H9 (cell line): ENCODE data around the gene OR6B2. TPM values are rescaled to one million over a fixed set of nuclear protein-coding genes. Genes with fewer than 3 reads are reported as not detected.

Experiments
- DNase-seq: peaks from one replicate; pipeline ENCODE4 v3.0.0-alpha.2; 2017
- H2AFZ ChIP-seq: one replicate; pipeline ENCODE4 v1.6.1; 2013; ENCODE audit warnings: mild to moderate bottlenecking, low read length, control low read depth, moderate library complexity
- H2AK5ac ChIP-seq: 2 replicates; pipeline ENCODE4 v1.6.1; 2013; ENCODE audit warnings: low read length, control low read depth, mixed read lengths; ENCODE audit not compliant: insufficient read length
- H2BK120ac ChIP-seq: one replicate; pipeline ENCODE4 v1.6.1; 2013; ENCODE audit warnings: low read depth, mild to moderate bottlenecking, low read length, control low read depth, inconsistent platforms; ENCODE audit not compliant: poor library complexity, severe bottlenecking
- H2BK12ac ChIP-seq: 2 replicates; pipeline ENCODE4 v1.6.1; 2013; ENCODE audit warnings: low read length, control low read depth, mixed read lengths, low read depth; ENCODE audit not compliant: insufficient read length
- H2BK15ac ChIP-seq: 2 replicates; pipeline ENCODE4 v1.6.1; 2013; ENCODE audit warnings: low read depth, low read length, control low read depth
- H2BK20ac ChIP-seq: one replicate; pipeline ENCODE4 v1.6.1; 2013; ENCODE audit warnings: low read depth, mild to moderate bottlenecking, low read length, control low read depth, inconsistent platforms; ENCODE audit not compliant: poor library complexity, severe bottlenecking
- H2BK5ac ChIP-seq: 2 replicates; pipeline ENCODE4 v1.6.1; 2013; ENCODE audit warnings: low read length, control low read depth, mixed read lengths; ENCODE audit not compliant: insufficient read length
- H3K14ac ChIP-seq: 2 replicates; pipeline ENCODE4 v1.6.1; 2013; ENCODE audit warnings: low read length, control low read depth; ENCODE audit not compliant: insufficient read depth
- H3K18ac ChIP-seq: 2 replicates; pipeline ENCODE4 v1.6.1; 2013; ENCODE audit warnings: low read depth, mild to moderate bottlenecking, mixed read lengths, low read length, control low read depth; ENCODE audit not compliant: insufficient read length
- H3K23ac ChIP-seq: 2 replicates; pipeline ENCODE4 v1.6.1; 2013; ENCODE audit warnings: low read length, control low read depth, mixed read lengths, low read depth; ENCODE audit not compliant: insufficient read length
- H3K23me2 ChIP-seq: 2 replicates; pipeline ENCODE4 v1.6.1; 2013; ENCODE audit warnings: low read depth, mild to moderate bottlenecking, mixed read lengths, low read length, control low read depth; ENCODE audit not compliant: insufficient read length, poor library complexity, severe bottlenecking
- H3K27ac ChIP-seq: 2 replicates; pipeline ENCODE4 v1.5.1; 2013; ENCODE audit warnings: low read length, control low read depth, mixed read lengths, low read depth; ENCODE audit not compliant: insufficient read length
- H3K27me3 ChIP-seq: 2 replicates; pipeline ENCODE4 v1.6.1; 2013; ENCODE audit warnings: low read length, control low read depth, inconsistent platforms; ENCODE audit not compliant: insufficient read depth
- H3K4ac ChIP-seq: 2 replicates; pipeline ENCODE4 v1.6.1; 2013; ENCODE audit warnings: low read depth, mild to moderate bottlenecking, control low read depth, inconsistent platforms, low read length, moderate library complexity
- H3K4me1 ChIP-seq: 2 replicates; pipeline ENCODE4 v1.6.1; 2013; ENCODE audit warnings: low read length, control low read depth, inconsistent platforms; ENCODE audit not compliant: insufficient read depth
- H3K4me2 ChIP-seq: 2 replicates; pipeline ENCODE4 v1.6.1; 2013; ENCODE audit warnings: low read length, control low read depth, mixed read lengths; ENCODE audit not compliant: insufficient read length, insufficient read depth
- H3K56ac ChIP-seq: 2 replicates; pipeline ENCODE4 v1.6.1; 2013; ENCODE audit warnings: low read depth, mild to moderate bottlenecking, mixed read lengths, low read length, control low read depth; ENCODE audit not compliant: insufficient read length
- H3K79me1 ChIP-seq: 2 replicates; pipeline ENCODE4 v1.6.1; 2013; ENCODE audit warnings: low read depth, mild to moderate bottlenecking, moderate library complexity, low read length, control low read depth, inconsistent platforms; ENCODE audit not compliant: insufficient read depth, poor library complexity, severe bottlenecking
- H3K79me2 ChIP-seq: 2 replicates; pipeline ENCODE4 v1.6.1; 2013; ENCODE audit warnings: low read length, control low read depth, inconsistent platforms; ENCODE audit not compliant: insufficient read depth
- H3K9ac ChIP-seq: 2 replicates; pipeline ENCODE4 v1.6.1; 2013; ENCODE audit warnings: low read length, control low read depth, mixed read lengths; ENCODE audit not compliant: insufficient read length; ENCODE audit errors: extremely low read depth
- H3K9me3 ChIP-seq: one replicate; pipeline ENCODE4 v1.6.1; 2013; ENCODE audit warnings: low read depth, low read length, inconsistent platforms; ENCODE audit not compliant: control insufficient read depth
- H3T11ph ChIP-seq: one replicate; pipeline ENCODE4 v1.6.1; 2013; ENCODE audit warnings: mild to moderate bottlenecking, low read length, control low read depth, inconsistent platforms
- H4K20me1 ChIP-seq: one replicate; pipeline ENCODE4 v1.6.1; 2013; ENCODE audit not compliant: control insufficient read depth, insufficient read length, insufficient read depth
- H4K5ac ChIP-seq: 2 replicates; pipeline ENCODE4 v1.6.1; 2013; ENCODE audit warnings: low read depth, mild to moderate bottlenecking, mixed read lengths, low read length, control low read depth; ENCODE audit not compliant: insufficient read length
- H4K8ac ChIP-seq: replicated peaks from 2 replicates; pipeline ENCODE4 v1.6.1; 2013; ENCODE audit warnings: low read length, control low read depth, mixed read lengths, low read depth; ENCODE audit not compliant: insufficient read length
- H4K91ac ChIP-seq: 2 replicates; pipeline ENCODE4 v1.6.1; 2013; ENCODE audit warnings: low read depth, mild to moderate bottlenecking, moderate library complexity, mixed read lengths, low read length, control low read depth; ENCODE audit not compliant: insufficient read length
- H3K27ac Mint-ChIP-seq, 3 experiments: 2 replicates in 2 of 3; 3 replicates in 1 of 3; pipeline ENCODE4 v1.8.0; 2020 to 2021; ENCODE audit warnings: mixed read lengths in 3 of 3, mild to moderate bottlenecking in 1 of 3, moderate library complexity in 1 of 3
- H3K27me3 Mint-ChIP-seq: 2 replicates; pipeline ENCODE4 v1.8.0; 2021; ENCODE audit warnings: low read depth, mild to moderate bottlenecking, moderate library complexity, mixed read lengths
- H3K36me3 Mint-ChIP-seq, 3 experiments: 2 replicates in 2 of 3; 3 replicates in 1 of 3; pipeline ENCODE4 v1.8.0; 2020 to 2021; ENCODE audit warnings: low read depth in 3 of 3, mixed read lengths in 3 of 3; ENCODE audit not compliant: insufficient read depth in 1 of 3
- H3K4me1 Mint-ChIP-seq, 2 experiments: 2 replicates each; pipeline ENCODE4 v1.8.0; 2020; ENCODE audit warnings: mixed read lengths in 2 of 2
- H3K4me3 Mint-ChIP-seq, 2 experiments: 2 replicates in 1 of 2; 3 replicates in 1 of 2; pipeline ENCODE4 v1.8.0; 2020 to 2021; ENCODE audit warnings: mild to moderate bottlenecking in 2 of 2, mixed read lengths in 2 of 2, moderate library complexity in 1 of 2
- H3K9me3 Mint-ChIP-seq, 2 experiments: 2 replicates in 1 of 2; 3 replicates in 1 of 2; pipeline ENCODE4 v1.8.0; 2020; ENCODE audit warnings: mild to moderate bottlenecking in 2 of 2, mixed read lengths in 2 of 2, moderate library complexity in 1 of 2
- WGBS: extraction: QIAGEN DNeasy Blood & Tissue Kit; methylation state at CpG from one replicate; pipeline ENCODE4 v1.1.7; 2013; ENCODE audit warnings: missing lambda C conversion rate, low lambda C conversion rate, mixed read lengths; ENCODE audit not compliant: insufficient read length; ENCODE audit errors: extremely low coverage; 5-methylcytosine and 5-hydroxymethylcytosine counted together
- total RNA-seq: library from RNA; stranded (reverse); gene quantifications from 2 replicates; pipeline ENCODE4 v1.2.1, GENCODE V29; 2021
- TF ChIP-seq, protein P1 (sequence below): fragments of 200-600 bp; sonication (generic); conservative IDR thresholded peaks from 3 replicates; pipeline ENCODE4 v1.8.0; 2021; ENCODE audit warnings: antibody characterized with exemption, mild to moderate bottlenecking

Gene OR6B2
- total RNA-seq, 1 experiment from 2014 or later, result not detected

DNA sequence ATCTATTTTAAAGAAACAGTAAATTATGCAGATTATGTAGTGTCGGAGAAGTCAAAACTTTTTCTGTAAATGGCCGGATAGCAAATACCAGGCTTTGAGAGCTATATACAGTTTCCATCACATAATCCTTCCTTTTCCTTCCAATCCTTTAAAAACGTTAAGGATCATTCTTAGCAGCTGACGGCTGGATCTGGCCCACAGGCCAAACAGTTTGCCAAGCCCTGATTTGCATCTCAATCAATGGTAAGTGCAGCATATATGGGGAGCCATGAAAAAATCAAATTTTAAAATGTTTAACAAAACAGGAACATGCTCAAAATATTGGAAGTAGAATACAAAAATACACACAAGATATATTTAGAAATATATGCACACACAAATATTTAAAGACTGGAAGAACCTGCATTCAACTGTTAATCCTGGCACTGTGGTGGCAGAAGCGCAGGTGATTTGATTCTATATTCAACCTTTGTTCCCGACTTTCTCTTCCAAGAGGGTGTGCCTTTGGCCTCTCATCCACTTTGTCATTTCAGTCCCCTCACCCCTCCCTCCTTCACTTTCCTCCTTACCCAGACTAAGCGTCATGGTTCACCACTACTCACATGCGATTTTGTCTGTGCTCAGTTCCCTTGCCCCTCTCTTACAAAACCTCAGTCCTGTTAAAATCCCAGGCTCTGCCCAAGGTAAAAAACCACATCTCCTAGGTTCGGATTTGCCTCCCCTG is 32.4 kb downstream of the OR6B2 start:
- TF ChIP-seq, protein P1, sequence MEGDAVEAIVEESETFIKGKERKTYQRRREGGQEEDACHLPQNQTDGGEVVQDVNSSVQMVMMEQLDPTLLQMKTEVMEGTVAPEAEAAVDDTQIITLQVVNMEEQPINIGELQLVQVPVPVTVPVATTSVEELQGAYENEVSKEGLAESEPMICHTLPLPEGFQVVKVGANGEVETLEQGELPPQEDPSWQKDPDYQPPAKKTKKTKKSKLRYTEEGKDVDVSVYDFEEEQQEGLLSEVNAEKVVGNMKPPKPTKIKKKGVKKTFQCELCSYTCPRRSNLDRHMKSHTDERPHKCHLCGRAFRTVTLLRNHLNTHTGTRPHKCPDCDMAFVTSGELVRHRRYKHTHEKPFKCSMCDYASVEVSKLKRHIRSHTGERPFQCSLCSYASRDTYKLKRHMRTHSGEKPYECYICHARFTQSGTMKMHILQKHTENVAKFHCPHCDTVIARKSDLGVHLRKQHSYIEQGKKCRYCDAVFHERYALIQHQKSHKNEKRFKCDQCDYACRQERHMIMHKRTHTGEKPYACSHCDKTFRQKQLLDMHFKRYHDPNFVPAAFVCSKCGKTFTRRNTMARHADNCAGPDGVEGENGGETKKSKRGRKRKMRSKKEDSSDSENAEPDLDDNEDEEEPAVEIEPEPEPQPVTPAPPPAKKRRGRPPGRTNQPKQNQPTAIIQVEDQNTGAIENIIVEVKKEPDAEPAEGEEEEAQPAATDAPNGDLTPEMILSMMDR, result no peak
- no peak overlapping the region for H3K27ac ChIP-seq
- no peaks in the 10 kb centered on the region for H3K4me1 ChIP-seq
- no CpG with 5 or more reads among the region's 9 CpGs for WGBS
- H3K56ac ChIP-seq, result no peak overlapping the region
- peaks cover 5 to 9% of the 10 kb centered on the region in 2 experiments for H3K4me1 Mint-ChIP-seq
- H3K79me1 ChIP-seq, result no peaks in the 10 kb centered on the region
- DNase-seq, result no peak
- no peaks in the 10 kb centered on the region for H3K27me3 ChIP-seq
- H2BK120ac ChIP-seq, result no peak overlapping the region
- H4K8ac ChIP-seq, result no peak overlapping the region
- H3K14ac ChIP-seq, result no peak overlapping the region
- no peak overlapping the region for H2BK15ac ChIP-seq
- no peak overlapping the region for H3K4me3 Mint-ChIP-seq
- H4K5ac ChIP-seq, result no peak overlapping the region
- no peak overlapping the region for H2AFZ ChIP-seq
- H3K9me3 ChIP-seq, result no peaks in the 10 kb centered on the region
- no peak overlapping the region for H2BK12ac ChIP-seq
- H3K23me2 ChIP-seq, result no peaks in the 10 kb centered on the region
- no peak overlapping the region for H2AK5ac ChIP-seq
- H4K91ac ChIP-seq, result no peak overlapping the region
- no peak overlapping the region for H3K4me2 ChIP-seq
- no peak overlapping the region for H3T11ph ChIP-seq
- H3K23ac ChIP-seq, result no peak overlapping the region
- H2BK20ac ChIP-seq, result no peak overlapping the region
- H3K79me2 ChIP-seq, result no peaks in the 10 kb centered on the region
- no peak overlapping the region for H3K4ac ChIP-seq
- H3K18ac ChIP-seq, result no peak overlapping the region
- H3K9ac ChIP-seq, result no peak overlapping the region
- H3K9me3 Mint-ChIP-seq, result no peaks in the 10 kb centered on the region
- H2BK5ac ChIP-seq, result no peak overlapping the region
- peaks cover 19 to 56% (median 43%) of the 10 kb centered on the region in 3 experiments; a peak in 6 of 7 replicates for H3K36me3 Mint-ChIP-seq
- no peaks in the 10 kb centered on the region for H3K27me3 Mint-ChIP-seq
- no peaks in the 10 kb centered on the region for H4K20me1 ChIP-seq
- peak overlapping the region; percentile 49 to 88 (median 78); a peak in 6 of 7 replicates for H3K27ac Mint-ChIP-seq
